Stimulated activated CD4-positive, alpha-beta T cell treated with anti-CD3 and anti-CD28 coated beads, TNF-alpha, amount 100 ng/mL, for 48 hours (primary cell): ENCODE data around the gene EMP3.
"Not testable (repeated sequence)": the region's sequence is repeated elsewhere in the genome, so short reads cannot be mapped to it uniquely, and the experiment has no call there.

Source experiments
- DNase-seq, 3 donors: peaks; one replicate each; pipeline ENCODE4 v3.0.0-alpha.2; 2020; ENCODE audit warnings: low read depth in 3 of 3

The EMP3 gene

GRCh38 chr19:48346191-48346590 lies 20.8 kb downstream of the EMP3 start:
- no peak for DNase-seq

- DNase-seq, result no peak
Observed at GRCh38 chr19:48348045-48348444, 22.7 kb downstream of the EMP3 start.

GRCh38 chr19:48348737-48349136 lies 23.4 kb downstream of the EMP3 start:
- DNase-seq, result no peak

GRCh38 chr19:48350856-48351255 lies 25.5 kb downstream of the EMP3 start:
- DNase-seq, result no peak

- DNase-seq, result peak; percentile 70 to 80 (median 78)
Observed at GRCh38 chr19:48351341-48351752, 26.0 kb downstream of the EMP3 start.

GRCh38 chr19:48353677-48354076 lies 28.3 kb downstream of the EMP3 start:
- no peak for DNase-seq

GRCh38 chr19:48354332-48354992 lies 29.1 kb downstream of the EMP3 start:
- no peak for DNase-seq

- no peak for DNase-seq
Observed at GRCh38 chr19:48355365-48355954, 30.1 kb downstream of the EMP3 start.

- DNase-seq, result no peak
Observed at GRCh38 chr19:48359123-48359522, 33.8 kb downstream of the EMP3 start.

- DNase-seq, result no peak
Observed at GRCh38 chr19:48361912-48362311, 36.6 kb downstream of the EMP3 start.

GRCh38 chr19:48362716-48363499 lies 37.6 kb downstream of the EMP3 start:
- DNase-seq, result peak; percentile 79 to 86 (median 85)

GRCh38 chr19:48363500-48363809 lies 38.1 kb downstream of the EMP3 start:
- DNase-seq, result no peak

- peak; percentile 91 to 98 (median 95) for DNase-seq
Observed at GRCh38 chr19:48363810-48364597, 38.7 kb downstream of the EMP3 start, which contains the start of the genes SYNGR4 and TMEM143. SYNGR4 (plus strand) TSS chr19:48364367; CDS start chr19:48365843, 1,476 bp downstream. TMEM143 (minus strand) TSS chr19:48363940; CDS start chr19:48363920, 20 bp downstream.

- DNase-seq, result no peak
Observed at GRCh38 chr19:48364598-48365348, 39.4 kb downstream of the EMP3 start.

GRCh38 chr19:48365602-48366001 lies 40.2 kb downstream of the EMP3 start:
- no peak for DNase-seq

GRCh38 chr19:48367855-48368254 lies 42.5 kb downstream of the EMP3 start:
- no peak for DNase-seq

GRCh38 chr19:48368936-48369335 lies 43.6 kb downstream of the EMP3 start:
- DNase-seq, result no peak

- DNase-seq, result no peak
Observed at GRCh38 chr19:48370955-48371354, 45.6 kb downstream of the EMP3 start.

GRCh38 chr19:48371367-48371766 lies 46.0 kb downstream of the EMP3 start:
- no peak for DNase-seq

GRCh38 chr19:48371771-48372170 lies 46.4 kb downstream of the EMP3 start:
- DNase-seq, result not testable (repeated sequence)

GRCh38 chr19:48372904-48373303 lies 47.6 kb downstream of the EMP3 start:
- no peak for DNase-seq
